ENCODE measurements around the gene PGAP1. TPM values are rescaled to one million over a fixed set of nuclear protein-coding genes. Genes with fewer than 3 reads are reported as not detected.

The PGAP1 gene
- total RNA-seq, 1 experiment from 2014 or later, result 7.1 TPM

DNA sequence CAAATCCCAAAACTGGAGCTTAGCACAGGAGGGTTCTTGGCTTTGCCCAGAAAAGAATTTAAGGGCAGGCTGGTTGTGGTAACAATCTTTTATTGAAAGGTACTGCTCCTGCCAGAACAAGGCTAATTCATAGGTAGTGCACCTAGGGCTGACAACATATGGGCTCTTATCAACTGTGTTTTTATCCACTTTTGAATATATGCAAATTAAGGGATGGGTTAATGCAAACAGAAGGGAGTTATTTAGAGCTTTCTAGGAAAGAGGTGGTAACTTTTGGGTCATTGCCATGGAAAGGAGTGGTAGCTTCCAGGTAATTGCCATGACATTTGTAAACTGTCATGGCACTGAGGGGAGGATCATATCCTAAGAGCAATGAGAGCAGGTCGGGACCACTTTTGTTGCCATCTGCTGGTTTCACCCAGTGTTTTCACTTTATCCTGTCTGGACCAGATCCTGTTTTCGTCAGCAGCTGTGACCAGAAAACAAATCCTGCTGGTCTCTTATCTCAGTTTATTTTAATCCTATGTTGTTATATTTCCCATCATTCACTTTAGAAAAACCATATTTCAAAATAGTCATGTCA lies 118.3 kb downstream of the PGAP1 start:
- TF ChIP-seq, protein P1, sequence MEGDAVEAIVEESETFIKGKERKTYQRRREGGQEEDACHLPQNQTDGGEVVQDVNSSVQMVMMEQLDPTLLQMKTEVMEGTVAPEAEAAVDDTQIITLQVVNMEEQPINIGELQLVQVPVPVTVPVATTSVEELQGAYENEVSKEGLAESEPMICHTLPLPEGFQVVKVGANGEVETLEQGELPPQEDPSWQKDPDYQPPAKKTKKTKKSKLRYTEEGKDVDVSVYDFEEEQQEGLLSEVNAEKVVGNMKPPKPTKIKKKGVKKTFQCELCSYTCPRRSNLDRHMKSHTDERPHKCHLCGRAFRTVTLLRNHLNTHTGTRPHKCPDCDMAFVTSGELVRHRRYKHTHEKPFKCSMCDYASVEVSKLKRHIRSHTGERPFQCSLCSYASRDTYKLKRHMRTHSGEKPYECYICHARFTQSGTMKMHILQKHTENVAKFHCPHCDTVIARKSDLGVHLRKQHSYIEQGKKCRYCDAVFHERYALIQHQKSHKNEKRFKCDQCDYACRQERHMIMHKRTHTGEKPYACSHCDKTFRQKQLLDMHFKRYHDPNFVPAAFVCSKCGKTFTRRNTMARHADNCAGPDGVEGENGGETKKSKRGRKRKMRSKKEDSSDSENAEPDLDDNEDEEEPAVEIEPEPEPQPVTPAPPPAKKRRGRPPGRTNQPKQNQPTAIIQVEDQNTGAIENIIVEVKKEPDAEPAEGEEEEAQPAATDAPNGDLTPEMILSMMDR (IDR thresholded peaks at IDR 0.05 in 2 of 3, conservative IDR thresholded peaks at IDR 0.05 in 1 of 3; ENCODE audit: borderline replicate concordance in 1 of 3, insufficient read depth in 1 of 3, low read depth in 2 of 3, low read length in 2 of 3), result peak in 2 of 3 experiments; percentile 11 to 20; a peak in 2 of 6 replicates
- no peak for TF ChIP-seq SP1 (IDR thresholded peaks at IDR 0.05; ENCODE audit: low read depth)
- Histone ChIP-seq H2AFZ (ENCODE audit: low read depth, low read length, poor library complexity, severe bottlenecking) (no peak overlapping the region), H3K9ac (ENCODE audit: low read length) (no peak overlapping the region), H3K4me2 (ENCODE audit: low read length) (no peak overlapping the region), H3K9me3 (ENCODE audit: control insufficient read depth in 1 of 2, insufficient read depth in 1 of 2, low read depth in 1 of 2, low read length in 2 of 2) (no peaks in the 10 kb centered on the region), H3K36me3 (ENCODE audit: control insufficient read depth in 1 of 2, insufficient read depth in 2 of 2, low read length in 2 of 2) (no peaks in the 10 kb centered on the region), H3K79me2 (ENCODE audit: insufficient read depth, low read length) (no peaks in the 10 kb centered on the region), H3K4me3 (replicated peaks in 1 of 2; ENCODE audit: low read depth in 1 of 2, low read length in 2 of 2) (no peak overlapping the region), H3K4me1 (ENCODE audit: control insufficient read depth in 1 of 2, insufficient read depth in 2 of 2, low read length in 2 of 2) (no peaks in the 10 kb centered on the region), H3K27ac (ENCODE audit: low read depth, low read length) (no peak overlapping the region), H4K20me1 (ENCODE audit: insufficient read depth) (no peaks in the 10 kb centered on the region), H3K27me3 (ENCODE audit: insufficient read depth, low read length) (no peaks in the 10 kb centered on the region), H3K9me2 (ENCODE audit: insufficient read depth) (no peaks in the 10 kb centered on the region)
- no TSS peak for BruUV-seq (replicated peaks)
- ChIA-PET RAD21 (ENCODE audit: low non-redundant PET in 1 of 2, low total read pairs in 2 of 2, uncharacterized antibody in 2 of 2, unreplicated experiment in 2 of 2) (no interaction called here), CTCF (no interaction called here), POLR2A (no interaction called here)
- DNase-seq (ENCODE audit: low read depth, low spot score) (no peak), ATAC-seq (peak; percentile 69; the same call in 1 of the 2 replicates)
- intact Hi-C loops (cut with micrococcal nuclease), result no loop called here

DNA sequence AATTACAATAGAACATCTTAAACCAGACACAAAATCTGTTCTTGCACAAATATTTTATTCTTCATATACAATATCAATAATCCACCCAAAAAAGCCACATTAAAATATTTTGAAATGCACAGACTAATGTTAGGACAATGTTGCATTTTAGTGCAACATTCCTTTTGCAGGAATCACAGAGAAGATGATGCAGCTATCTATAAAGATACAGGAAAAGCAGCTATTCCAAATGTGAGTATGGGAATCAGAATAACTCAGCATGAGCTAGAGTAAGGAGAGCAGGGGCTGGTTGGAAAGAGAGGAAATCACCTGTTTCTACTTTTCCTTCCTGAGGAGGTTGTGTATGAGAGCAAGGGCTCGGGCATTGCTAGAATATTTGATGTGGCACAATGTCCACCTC lies 122.1 kb downstream of the PGAP1 start:
- H3K4me1 ChIP-seq (ENCODE audit: control insufficient read depth in 1 of 2, insufficient read depth in 2 of 2, low read length in 2 of 2), result peaks cover 0 to 18% of the 10 kb centered on the region in 2 experiments; a peak in 2 of 4 replicates
- no peaks in the 10 kb centered on the region for H4K20me1 ChIP-seq (ENCODE audit: insufficient read depth)
- ATAC-seq (no peak), DNase-seq (ENCODE audit: low read depth, low spot score) (no peak)
- H3K4me3 ChIP-seq (replicated peaks in 1 of 2; ENCODE audit: low read depth in 1 of 2, low read length in 2 of 2), result no peak overlapping the region
- RAD21 ChIA-PET (ENCODE audit: low non-redundant PET in 1 of 2, low total read pairs in 2 of 2, uncharacterized antibody in 2 of 2, unreplicated experiment in 2 of 2), result no interaction called here
- no peak for TF ChIP-seq SP1 (IDR thresholded peaks at IDR 0.05; ENCODE audit: low read depth)
- TF ChIP-seq, protein P2, sequence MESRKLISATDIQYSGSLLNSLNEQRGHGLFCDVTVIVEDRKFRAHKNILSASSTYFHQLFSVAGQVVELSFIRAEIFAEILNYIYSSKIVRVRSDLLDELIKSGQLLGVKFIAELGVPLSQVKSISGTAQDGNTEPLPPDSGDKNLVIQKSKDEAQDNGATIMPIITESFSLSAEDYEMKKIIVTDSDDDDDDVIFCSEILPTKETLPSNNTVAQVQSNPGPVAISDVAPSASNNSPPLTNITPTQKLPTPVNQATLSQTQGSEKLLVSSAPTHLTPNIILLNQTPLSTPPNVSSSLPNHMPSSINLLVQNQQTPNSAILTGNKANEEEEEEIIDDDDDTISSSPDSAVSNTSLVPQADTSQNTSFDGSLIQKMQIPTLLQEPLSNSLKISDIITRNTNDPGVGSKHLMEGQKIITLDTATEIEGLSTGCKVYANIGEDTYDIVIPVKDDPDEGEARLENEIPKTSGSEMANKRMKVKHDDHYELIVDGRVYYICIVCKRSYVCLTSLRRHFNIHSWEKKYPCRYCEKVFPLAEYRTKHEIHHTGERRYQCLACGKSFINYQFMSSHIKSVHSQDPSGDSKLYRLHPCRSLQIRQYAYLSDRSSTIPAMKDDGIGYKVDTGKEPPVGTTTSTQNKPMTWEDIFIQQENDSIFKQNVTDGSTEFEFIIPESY (IDR thresholded peaks at IDR 0.05; ENCODE audit: extremely low read depth, insufficient replicate concordance, low read length), result no peak
- TF ChIP-seq, protein P3, sequence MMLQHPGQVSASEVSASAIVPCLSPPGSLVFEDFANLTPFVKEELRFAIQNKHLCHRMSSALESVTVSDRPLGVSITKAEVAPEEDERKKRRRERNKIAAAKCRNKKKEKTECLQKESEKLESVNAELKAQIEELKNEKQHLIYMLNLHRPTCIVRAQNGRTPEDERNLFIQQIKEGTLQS (IDR thresholded peaks at IDR 0.05), result no peak
- TF ChIP-seq EGR1 (IDR thresholded peaks at IDR 0.05; ENCODE audit: low read depth), result no peak
- no peak for TF ChIP-seq JUND (IDR thresholded peaks at IDR 0.05)
- no peak for TF ChIP-seq FOSL1 (IDR thresholded peaks at IDR 0.05; ENCODE audit: low read depth)
- no peak for TF ChIP-seq POLR2AphosphoS5 (IDR thresholded peaks at IDR 0.05; ENCODE audit: low read depth, low read length)
- no peak for TF ChIP-seq SIN3A (IDR thresholded peaks at IDR 0.05; ENCODE audit: low read depth)
- TF ChIP-seq SRF (IDR thresholded peaks at IDR 0.05; ENCODE audit: low read depth), result no peak
- H3K79me2 ChIP-seq (ENCODE audit: insufficient read depth, low read length), result peaks cover under 1% of the 10 kb centered on the region
- H3K4me2 ChIP-seq (ENCODE audit: low read length), result no peak overlapping the region
- no peak overlapping the region for H3K27ac ChIP-seq (ENCODE audit: low read depth, low read length)
- no peaks in the 10 kb centered on the region for H3K36me3 ChIP-seq (ENCODE audit: control insufficient read depth in 1 of 2, insufficient read depth in 2 of 2, low read length in 2 of 2)
- no TSS peak for BruUV-seq (replicated peaks)
- no peaks in the 10 kb centered on the region for H3K9me3 ChIP-seq (ENCODE audit: control insufficient read depth in 1 of 2, insufficient read depth in 1 of 2, low read depth in 1 of 2, low read length in 2 of 2)
- no peak overlapping the region for H3K9ac ChIP-seq (ENCODE audit: low read length)
- CTCF ChIA-PET, result no interaction called here
- POLR2A ChIA-PET, result no interaction called here
- H3K9me2 ChIP-seq (ENCODE audit: insufficient read depth), result no peaks in the 10 kb centered on the region
- H3K27me3 ChIP-seq (ENCODE audit: insufficient read depth, low read length), result no peaks in the 10 kb centered on the region
- H2AFZ ChIP-seq (ENCODE audit: low read depth, low read length, poor library complexity, severe bottlenecking), result no peak overlapping the region
- intact Hi-C loops (cut with micrococcal nuclease), result no loop called here
